HepG2 (cell line): Measurements from ENCODE around the gene EIF3J. TPM values are rescaled to one million over a fixed set of nuclear protein-coding genes. Genes with fewer than 3 reads are reported as not detected.

ENCODE experiments used
- DNMT1 ChIP-seq: sonication (generic); formaldehyde crosslinking; IDR thresholded peaks from 2 replicates; pipeline ENCODE4 v1.5.1; 2020; ENCODE audit warnings: mild to moderate bottlenecking, missing genetic modification reagents
- MBD4 ChIP-seq: IDR thresholded peaks from 2 replicates; pipeline ENCODE4 v1.6.1; 2012; ENCODE audit warnings: low read length, inconsistent platforms, borderline replicate concordance
- SMARCC2 ChIP-seq: fragments of 450-650 bp; IDR thresholded peaks from 2 replicates; pipeline ENCODE4 v1.6.1; 2017; ENCODE audit warnings: antibody characterized with exemption, mild to moderate bottlenecking
- SOX5 ChIP-seq: IDR thresholded peaks from 2 replicates; pipeline ENCODE4 v1.6.1; 2016; ENCODE audit warnings: borderline replicate concordance
- SP1 ChIP-seq, 2 experiments: fragments of 450-650 bp in 1 of 2; sonication (generic) in 1 of 2; formaldehyde crosslinking in 1 of 2; IDR thresholded peaks; 2 replicates each; pipeline versions ENCODE4 v1.4.0 to v1.6.1; 2016 to 2020; ENCODE audit warnings: missing genetic modification reagents in 1 of 2
- ZNF235 ChIP-seq: sonication (generic); formaldehyde crosslinking; IDR thresholded peaks from 2 replicates; pipeline ENCODE4 v1.8.1; 2023; ENCODE audit warnings: mild to moderate bottlenecking, missing genetic modification reagents, borderline replicate concordance
- ZNF577 ChIP-seq: sonication (generic); formaldehyde crosslinking; IDR thresholded peaks from 2 replicates; pipeline ENCODE4 v1.4.0; 2020; ENCODE audit warnings: mild to moderate bottlenecking, low read depth, missing genetic modification reagents, borderline replicate concordance
- ZNF674 ChIP-seq: sonication (generic); formaldehyde crosslinking; IDR thresholded peaks from 2 replicates; pipeline ENCODE4 v1.5.0; 2020; ENCODE audit warnings: low read depth, mild to moderate bottlenecking, missing genetic modification reagents
- ZNF777 ChIP-seq: sonication (generic); formaldehyde crosslinking; IDR thresholded peaks from 2 replicates; pipeline ENCODE4 v1.4.0; 2020; ENCODE audit warnings: missing genetic modification reagents
- polyA plus RNA-seq, 8 experiments: library from polyadenylated mRNA; depleted of rRNA in 3 of 8; stranded (reverse) in 7 of 8; unstranded in 1 of 8; fragments of >200 nt; fragmentation: Illumina TruSeq in 4 of 8; extraction: Trizol in 4 of 8; gene quantifications; 2 replicates each; pipeline versions ENCODE4 v1.2.1 to v1.2.3, GENCODE V29; 2011 to 2016; ENCODE audit warnings: low read depth in 4 of 8, missing spikeins in 1 of 8, mixed read lengths in 1 of 8; ENCODE audit not compliant: insufficient read depth in 1 of 8
- total RNA-seq, 5 experiments: library from RNA; depleted of rRNA; stranded (reverse); fragments of >200 nt; fragmentation: Illumina TruSeq; extraction: Trizol; gene quantifications; 2 replicates each; pipeline ENCODE4 v1.2.3, GENCODE V29; 2016; ENCODE audit warnings: low read depth in 1 of 5
- TF ChIP-seq, protein P1 (sequence below), 2 experiments: fragments of 450-650 bp in 1 of 2; sonication (generic) in 1 of 2; formaldehyde crosslinking in 1 of 2; IDR thresholded peaks; 2 replicates each; pipeline versions ENCODE4 v1.6.1 to v1.8.0; 2016 to 2022; ENCODE audit warnings: antibody characterized with exemption in 1 of 2, mild to moderate bottlenecking in 1 of 2, missing genetic modification reagents in 1 of 2
- TF ChIP-seq, protein P2 (sequence below): sonication (generic); formaldehyde crosslinking; IDR thresholded peaks from 2 replicates; pipeline ENCODE4 v1.9.0; 2022; ENCODE audit warnings: missing genetic modification reagents, mild to moderate bottlenecking, borderline replicate concordance
- TF ChIP-seq, protein P3 (sequence below): sonication (generic); formaldehyde crosslinking; IDR thresholded peaks from 2 replicates; pipeline ENCODE4 v1.4.0; 2020; ENCODE audit warnings: mild to moderate bottlenecking, missing genetic modification reagents
- TF ChIP-seq, protein P4 (sequence below): sonication (generic); formaldehyde crosslinking; conservative IDR thresholded peaks from 2 replicates; pipeline ENCODE4 v1.8.0; 2022; ENCODE audit warnings: low read depth, missing genetic modification reagents
- TF ChIP-seq, protein P5 (sequence below): sonication (generic); formaldehyde crosslinking; IDR thresholded peaks from 2 replicates; pipeline ENCODE4 v1.4.0; 2020; ENCODE audit warnings: low read depth, mild to moderate bottlenecking, missing genetic modification reagents

Gene EIF3J
- total and polyA plus RNA-seq, 2 of the 13 experiments (the other 11 are each of a cell fraction or from before 2014, with no cell fraction given), result 51.7 to 69.2 TPM

DNA sequence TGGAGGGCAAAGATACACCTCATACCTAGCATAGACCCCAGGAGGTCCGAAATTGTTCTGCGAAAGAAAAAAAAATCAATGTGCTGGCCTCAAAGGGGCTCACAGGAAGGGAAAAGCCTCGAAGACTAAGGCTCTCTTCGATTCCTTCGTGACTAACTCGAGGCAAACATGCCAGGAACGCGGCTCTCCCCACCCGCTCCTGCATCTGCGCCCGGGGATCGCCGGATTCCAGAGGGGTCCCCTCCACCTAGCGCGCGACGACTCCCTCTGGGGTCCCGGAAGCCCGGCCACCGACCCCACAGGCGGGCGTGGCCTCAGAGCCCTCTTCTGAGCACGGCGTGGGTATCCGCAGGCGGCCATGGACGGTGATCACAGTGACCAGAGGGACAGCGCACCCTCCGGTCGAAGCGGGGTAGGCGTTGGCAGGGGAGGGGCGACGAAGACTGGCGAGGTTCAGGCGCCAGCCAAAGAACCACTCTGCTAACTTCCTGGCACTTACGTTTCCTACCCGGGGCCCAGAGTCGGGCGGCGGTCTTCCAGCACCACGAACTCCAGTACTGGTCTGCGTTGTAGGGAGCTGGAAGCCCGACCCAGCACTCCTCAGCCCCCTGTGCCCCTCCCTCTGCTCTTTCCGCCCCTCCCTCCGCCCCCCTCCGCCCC is 515 bp upstream of the EIF3J start (continued):
- TF ChIP-seq, protein P1, sequence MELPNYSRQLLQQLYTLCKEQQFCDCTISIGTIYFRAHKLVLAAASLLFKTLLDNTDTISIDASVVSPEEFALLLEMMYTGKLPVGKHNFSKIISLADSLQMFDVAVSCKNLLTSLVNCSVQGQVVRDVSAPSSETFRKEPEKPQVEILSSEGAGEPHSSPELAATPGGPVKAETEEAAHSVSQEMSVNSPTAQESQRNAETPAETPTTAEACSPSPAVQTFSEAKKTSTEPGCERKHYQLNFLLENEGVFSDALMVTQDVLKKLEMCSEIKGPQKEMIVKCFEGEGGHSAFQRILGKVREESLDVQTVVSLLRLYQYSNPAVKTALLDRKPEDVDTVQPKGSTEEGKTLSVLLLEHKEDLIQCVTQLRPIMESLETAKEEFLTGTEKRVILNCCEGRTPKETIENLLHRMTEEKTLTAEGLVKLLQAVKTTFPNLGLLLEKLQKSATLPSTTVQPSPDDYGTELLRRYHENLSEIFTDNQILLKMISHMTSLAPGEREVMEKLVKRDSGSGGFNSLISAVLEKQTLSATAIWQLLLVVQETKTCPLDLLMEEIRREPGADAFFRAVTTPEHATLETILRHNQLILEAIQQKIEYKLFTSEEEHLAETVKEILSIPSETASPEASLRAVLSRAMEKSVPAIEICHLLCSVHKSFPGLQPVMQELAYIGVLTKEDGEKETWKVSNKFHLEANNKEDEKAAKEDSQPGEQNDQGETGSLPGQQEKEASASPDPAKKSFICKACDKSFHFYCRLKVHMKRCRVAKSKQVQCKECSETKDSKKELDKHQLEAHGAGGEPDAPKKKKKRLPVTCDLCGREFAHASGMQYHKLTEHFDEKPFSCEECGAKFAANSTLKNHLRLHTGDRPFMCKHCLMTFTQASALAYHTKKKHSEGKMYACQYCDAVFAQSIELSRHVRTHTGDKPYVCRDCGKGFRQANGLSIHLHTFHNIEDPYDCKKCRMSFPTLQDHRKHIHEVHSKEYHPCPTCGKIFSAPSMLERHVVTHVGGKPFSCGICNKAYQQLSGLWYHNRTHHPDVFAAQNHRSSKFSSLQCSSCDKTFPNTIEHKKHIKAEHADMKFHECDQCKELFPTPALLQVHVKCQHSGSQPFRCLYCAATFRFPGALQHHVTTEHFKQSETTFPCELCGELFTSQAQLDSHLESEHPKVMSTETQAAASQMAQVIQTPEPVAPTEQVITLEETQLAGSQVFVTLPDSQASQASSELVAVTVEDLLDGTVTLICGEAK (IDR thresholded peaks at IDR 0.05), result no peak
- TF ChIP-seq, protein P1 (CRISPR knock-in tag; IDR thresholded peaks at IDR 0.05), result 0 out of 2 replicates have a peak, but pooled peaks have one; percentile 23
- no peak for TF ChIP-seq SOX5 (CRISPR knock-in tag)
- TF ChIP-seq, protein P2, sequence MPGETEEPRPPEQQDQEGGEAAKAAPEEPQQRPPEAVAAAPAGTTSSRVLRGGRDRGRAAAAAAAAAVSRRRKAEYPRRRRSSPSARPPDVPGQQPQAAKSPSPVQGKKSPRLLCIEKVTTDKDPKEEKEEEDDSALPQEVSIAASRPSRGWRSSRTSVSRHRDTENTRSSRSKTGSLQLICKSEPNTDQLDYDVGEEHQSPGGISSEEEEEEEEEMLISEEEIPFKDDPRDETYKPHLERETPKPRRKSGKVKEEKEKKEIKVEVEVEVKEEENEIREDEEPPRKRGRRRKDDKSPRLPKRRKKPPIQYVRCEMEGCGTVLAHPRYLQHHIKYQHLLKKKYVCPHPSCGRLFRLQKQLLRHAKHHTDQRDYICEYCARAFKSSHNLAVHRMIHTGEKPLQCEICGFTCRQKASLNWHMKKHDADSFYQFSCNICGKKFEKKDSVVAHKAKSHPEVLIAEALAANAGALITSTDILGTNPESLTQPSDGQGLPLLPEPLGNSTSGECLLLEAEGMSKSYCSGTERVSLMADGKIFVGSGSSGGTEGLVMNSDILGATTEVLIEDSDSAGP (CRISPR knock-in tag), result no peak
- no peak for TF ChIP-seq SP1 (IDR thresholded peaks at IDR 0.05)
- TF ChIP-seq SP1 (CRISPR knock-in tag; IDR thresholded peaks at IDR 0.05), result no peak
- TF ChIP-seq, protein P3, sequence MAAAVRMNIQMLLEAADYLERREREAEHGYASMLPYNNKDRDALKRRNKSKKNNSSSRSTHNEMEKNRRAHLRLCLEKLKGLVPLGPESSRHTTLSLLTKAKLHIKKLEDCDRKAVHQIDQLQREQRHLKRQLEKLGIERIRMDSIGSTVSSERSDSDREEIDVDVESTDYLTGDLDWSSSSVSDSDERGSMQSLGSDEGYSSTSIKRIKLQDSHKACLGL (CRISPR knock-in tag), result no peak
- TF ChIP-seq, protein P4, sequence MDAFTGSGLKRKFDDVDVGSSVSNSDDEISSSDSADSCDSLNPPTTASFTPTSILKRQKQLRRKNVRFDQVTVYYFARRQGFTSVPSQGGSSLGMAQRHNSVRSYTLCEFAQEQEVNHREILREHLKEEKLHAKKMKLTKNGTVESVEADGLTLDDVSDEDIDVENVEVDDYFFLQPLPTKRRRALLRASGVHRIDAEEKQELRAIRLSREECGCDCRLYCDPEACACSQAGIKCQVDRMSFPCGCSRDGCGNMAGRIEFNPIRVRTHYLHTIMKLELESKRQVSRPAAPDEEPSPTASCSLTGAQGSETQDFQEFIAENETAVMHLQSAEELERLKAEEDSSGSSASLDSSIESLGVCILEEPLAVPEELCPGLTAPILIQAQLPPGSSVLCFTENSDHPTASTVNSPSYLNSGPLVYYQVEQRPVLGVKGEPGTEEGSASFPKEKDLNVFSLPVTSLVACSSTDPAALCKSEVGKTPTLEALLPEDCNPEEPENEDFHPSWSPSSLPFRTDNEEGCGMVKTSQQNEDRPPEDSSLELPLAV (CRISPR knock-in tag), result no peak
- TF ChIP-seq ZNF674 (CRISPR knock-in tag), result no peak
- no peak for TF ChIP-seq SMARCC2
- TF ChIP-seq ZNF235 (CRISPR knock-in tag), result no peak
- TF ChIP-seq, protein P5, sequence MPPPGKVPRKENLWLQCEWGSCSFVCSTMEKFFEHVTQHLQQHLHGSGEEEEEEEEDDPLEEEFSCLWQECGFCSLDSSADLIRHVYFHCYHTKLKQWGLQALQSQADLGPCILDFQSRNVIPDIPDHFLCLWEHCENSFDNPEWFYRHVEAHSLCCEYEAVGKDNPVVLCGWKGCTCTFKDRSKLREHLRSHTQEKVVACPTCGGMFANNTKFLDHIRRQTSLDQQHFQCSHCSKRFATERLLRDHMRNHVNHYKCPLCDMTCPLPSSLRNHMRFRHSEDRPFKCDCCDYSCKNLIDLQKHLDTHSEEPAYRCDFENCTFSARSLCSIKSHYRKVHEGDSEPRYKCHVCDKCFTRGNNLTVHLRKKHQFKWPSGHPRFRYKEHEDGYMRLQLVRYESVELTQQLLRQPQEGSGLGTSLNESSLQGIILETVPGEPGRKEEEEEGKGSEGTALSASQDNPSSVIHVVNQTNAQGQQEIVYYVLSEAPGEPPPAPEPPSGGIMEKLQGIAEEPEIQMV, result no peak
- peak; percentile 63; the same call in 1 of the 2 replicates for TF ChIP-seq ZNF777
- TF ChIP-seq DNMT1 (CRISPR knock-in tag), result no peak
- no peak for TF ChIP-seq ZNF577 (CRISPR knock-in tag)
- no peak for TF ChIP-seq MBD4
